GM12875 (cell line): Measurements from ENCODE around the gene SIPA1L3.

Experiments
- H3K4me3 ChIP-seq: one replicate; pipeline ENCODE4 v1.5.1; 2011; ENCODE audit warnings: low read depth, low read length, control low read depth
- TF ChIP-seq, protein P1 (sequence below): IDR thresholded peaks from 2 replicates; pipeline ENCODE4 v1.5.1; 2011; ENCODE audit warnings: low read depth, mild to moderate bottlenecking, control low read depth, inconsistent platforms, low read length, moderate library complexity, borderline replicate concordance; ENCODE audit not compliant: insufficient read depth

SIPA1L3 gene

DNA sequence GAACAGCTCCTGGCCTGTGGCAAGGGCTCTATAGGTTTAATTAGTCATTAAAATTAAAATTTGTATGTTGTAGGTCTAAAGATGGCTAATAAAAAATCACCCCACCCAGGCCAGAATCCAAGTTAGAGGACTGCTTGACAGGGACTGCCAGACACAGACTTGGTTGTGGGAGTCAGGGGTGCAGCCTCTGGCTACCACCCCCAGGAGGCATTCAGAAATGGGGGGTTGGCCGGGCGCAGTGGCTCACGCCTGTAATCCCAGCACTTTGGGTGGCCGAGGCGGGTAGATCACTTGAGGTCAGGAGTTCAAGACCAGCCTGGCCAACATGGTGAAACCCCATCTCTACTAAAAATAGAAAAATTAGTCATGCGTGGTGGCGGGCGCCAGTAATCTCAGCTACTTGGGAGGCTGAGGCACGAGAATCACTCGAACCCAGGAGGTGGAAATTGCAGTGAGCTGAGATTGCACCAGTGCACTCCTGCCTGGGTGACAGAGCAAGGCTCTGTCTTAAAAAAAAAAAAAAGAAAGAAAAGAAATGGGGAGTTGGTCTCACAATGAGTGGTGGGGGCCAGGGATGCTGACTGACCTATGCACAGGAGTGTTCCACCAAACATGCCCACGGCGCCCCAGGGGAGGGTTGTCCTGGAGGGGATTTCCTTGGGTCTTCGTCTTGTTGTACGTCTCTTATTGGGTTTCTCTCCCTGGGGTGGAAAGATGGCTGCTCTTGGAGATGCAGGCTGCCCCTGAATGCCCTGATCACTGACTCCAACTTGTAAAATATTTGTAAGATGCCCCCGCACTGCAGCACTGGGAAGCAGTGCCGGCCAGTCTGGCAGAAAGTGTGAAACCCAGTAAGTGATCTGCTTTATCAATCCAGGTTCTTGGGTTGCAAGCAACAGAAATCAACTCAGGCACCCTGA lies 68.8 kb downstream of the SIPA1L3 start:
- no peak overlapping the region for H3K4me3 ChIP-seq
- TF ChIP-seq, protein P1, sequence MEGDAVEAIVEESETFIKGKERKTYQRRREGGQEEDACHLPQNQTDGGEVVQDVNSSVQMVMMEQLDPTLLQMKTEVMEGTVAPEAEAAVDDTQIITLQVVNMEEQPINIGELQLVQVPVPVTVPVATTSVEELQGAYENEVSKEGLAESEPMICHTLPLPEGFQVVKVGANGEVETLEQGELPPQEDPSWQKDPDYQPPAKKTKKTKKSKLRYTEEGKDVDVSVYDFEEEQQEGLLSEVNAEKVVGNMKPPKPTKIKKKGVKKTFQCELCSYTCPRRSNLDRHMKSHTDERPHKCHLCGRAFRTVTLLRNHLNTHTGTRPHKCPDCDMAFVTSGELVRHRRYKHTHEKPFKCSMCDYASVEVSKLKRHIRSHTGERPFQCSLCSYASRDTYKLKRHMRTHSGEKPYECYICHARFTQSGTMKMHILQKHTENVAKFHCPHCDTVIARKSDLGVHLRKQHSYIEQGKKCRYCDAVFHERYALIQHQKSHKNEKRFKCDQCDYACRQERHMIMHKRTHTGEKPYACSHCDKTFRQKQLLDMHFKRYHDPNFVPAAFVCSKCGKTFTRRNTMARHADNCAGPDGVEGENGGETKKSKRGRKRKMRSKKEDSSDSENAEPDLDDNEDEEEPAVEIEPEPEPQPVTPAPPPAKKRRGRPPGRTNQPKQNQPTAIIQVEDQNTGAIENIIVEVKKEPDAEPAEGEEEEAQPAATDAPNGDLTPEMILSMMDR: no peak

DNA sequence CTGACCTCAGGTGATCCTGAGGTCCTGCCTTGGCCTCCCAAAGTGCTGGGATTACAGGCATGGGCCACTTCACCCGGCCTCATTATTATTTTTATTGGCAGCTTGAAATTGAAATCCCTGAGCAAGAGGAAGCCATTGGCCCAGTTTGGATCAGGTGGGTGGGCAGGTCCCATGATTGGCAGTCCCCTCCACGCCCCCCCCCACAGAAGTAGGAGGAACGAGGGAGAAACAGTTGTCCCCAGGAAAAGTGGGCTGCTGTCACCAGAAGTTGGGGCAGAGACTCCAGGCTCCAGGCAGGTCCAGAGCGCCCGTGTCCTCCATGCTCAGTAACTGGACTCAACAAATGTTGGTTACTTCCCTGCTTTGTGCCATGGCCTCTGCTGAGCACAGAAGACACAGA lies 70.4 kb downstream of the SIPA1L3 start:
- H3K4me3 ChIP-seq: no peak overlapping the region
- TF ChIP-seq, protein P1: no peak

DNA sequence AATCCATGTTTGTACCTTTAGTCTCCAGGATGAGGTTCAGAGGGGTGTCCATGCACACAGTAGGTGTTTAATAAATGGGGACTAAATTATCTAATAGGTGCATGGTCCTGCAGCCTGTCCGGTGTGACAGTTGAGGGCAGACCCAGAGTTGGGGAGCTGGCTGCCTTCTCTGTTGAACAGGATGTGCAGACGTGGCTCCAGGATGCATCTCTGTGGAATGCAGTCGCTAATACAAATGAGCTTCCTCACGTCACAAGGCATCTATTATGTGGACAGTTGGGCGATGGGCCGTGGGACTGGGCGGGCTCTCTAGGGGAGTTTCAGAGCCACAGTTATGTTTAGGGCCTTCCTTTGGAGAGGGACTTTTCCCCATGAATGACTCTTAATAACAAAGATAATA lies 71.0 kb downstream of the SIPA1L3 start:
- H3K4me3 ChIP-seq: no peak overlapping the region
- TF ChIP-seq, protein P1: no peak

DNA sequence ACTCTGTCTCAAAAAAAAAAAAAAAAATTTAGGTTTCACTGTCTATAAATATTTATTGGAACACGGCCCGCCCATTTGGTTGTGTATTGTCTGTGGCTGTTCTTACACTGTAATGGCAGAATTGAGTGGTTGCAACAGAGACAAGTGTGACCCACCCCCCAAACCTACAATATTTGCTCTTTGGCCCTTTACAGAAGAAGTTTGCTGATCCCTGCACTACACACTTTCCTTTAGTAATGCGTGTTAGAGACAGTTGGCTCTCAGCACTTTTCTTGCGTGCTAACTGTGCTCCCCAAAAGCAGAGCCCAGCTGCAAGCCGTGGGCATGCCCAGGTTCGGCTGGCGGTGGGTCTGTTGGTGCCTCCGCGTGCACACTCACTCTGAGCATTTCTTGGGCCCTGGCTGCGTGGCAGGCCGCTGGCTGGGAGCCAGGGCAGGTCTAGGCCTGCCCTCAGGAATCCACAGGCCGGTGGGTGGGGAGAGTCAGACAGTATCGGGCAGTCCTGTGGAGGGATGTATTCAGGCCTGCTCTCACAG lies 72.6 kb downstream of the SIPA1L3 start:
- TF ChIP-seq, protein P1: no peak

DNA sequence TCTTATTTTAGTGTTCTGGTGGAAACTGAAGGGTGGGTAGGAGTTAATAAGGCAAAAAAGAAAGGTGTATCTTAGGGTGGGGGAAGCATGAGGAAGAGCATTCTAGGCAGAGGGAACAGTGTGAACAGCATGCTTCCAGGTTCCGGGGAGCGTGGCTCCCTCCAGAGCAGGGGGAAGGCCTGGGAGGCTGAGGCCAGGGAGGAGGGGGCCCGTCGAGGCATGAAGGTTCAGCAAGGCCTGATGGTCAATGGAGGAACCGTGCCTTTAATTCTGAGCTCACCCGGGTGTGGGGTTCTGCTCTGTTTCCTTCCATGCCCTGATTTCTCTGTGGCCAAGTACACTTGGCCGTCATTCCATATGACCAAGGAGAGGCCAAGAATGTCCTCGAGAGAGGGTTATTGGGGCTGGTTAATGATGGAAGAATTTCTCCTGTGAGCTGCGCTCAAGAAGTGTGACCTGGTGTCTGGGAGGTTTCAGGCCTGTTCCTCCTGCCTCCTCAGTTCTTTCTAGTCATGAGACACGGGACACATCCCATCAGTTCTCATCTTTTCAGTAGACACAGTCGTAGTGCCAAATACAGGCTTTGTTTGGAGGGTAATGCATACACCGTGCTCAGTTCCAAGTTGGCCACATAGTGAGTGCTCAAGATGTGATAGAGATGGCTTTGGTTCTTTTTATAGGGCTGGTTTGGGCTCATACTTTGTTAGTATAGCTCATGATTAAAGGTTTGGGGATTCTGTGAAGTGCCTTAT lies 73.6 kb downstream of the SIPA1L3 start:
- TF ChIP-seq, protein P1: no peak

More for the DNA sequence above, 72.6 kb downstream of the SIPA1L3 start:
- no peak overlapping the region for H3K4me3 ChIP-seq

DNA sequence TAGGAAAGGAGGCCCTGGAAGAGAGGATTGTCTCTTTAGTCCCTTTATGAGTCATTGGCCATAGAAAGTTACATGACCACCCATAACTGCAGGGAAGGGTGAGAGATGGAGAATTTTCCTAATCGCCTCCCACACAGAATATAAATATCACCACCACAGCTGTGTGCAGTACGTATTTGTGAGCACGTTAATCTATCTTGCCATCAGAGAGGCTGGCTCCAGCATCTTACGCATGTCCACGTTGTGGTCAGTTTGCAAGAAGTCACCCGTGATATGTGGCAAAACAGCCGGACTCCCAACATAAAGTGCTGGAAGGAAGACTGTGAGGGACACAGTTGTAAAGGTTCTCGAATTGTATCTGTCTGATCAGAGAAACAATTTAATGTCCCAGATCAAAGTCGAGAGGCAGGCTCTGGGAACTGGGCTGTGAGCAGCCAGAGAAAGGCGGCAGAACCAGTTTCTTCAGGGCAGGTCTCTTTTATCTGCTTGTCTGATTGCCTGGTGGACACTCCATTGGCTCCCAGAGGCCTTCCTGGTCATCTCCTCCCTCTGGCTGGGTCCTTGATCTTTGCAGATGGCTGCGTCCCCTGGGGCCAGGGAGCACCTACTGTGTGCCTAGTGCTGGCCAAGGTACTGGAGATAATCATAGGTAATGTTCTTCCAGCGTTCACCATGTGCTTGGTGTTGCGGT lies 74.9 kb downstream of the SIPA1L3 start:
- no peak overlapping the region for H3K4me3 ChIP-seq
- TF ChIP-seq, protein P1: no peak

More for the DNA sequence above, 73.6 kb downstream of the SIPA1L3 start:
- no peak overlapping the region for H3K4me3 ChIP-seq
